Measurements from ENCODE around the gene ERC1.

DNA sequence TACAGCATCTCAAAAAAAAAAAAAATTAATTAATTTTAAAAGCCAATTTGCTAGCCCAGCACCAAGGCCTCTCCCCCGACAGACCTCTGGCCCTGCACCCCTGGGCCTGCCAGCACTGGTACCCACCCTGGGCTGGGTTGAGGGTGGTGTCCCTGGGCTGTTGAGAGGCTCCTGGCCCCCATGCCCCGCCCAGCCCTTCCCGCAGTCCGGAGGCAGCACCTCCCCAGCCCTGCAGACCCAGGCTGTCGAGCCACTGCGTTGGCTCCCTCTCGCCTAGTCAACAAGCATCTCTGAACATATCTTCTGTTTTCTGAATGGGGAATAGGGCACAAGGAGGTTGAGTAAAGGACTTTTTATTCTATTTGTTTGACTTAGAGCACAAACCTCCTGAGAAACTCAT, 516.3 kb downstream of the ERC1 start:
- TF ChIP-seq, protein P1, sequence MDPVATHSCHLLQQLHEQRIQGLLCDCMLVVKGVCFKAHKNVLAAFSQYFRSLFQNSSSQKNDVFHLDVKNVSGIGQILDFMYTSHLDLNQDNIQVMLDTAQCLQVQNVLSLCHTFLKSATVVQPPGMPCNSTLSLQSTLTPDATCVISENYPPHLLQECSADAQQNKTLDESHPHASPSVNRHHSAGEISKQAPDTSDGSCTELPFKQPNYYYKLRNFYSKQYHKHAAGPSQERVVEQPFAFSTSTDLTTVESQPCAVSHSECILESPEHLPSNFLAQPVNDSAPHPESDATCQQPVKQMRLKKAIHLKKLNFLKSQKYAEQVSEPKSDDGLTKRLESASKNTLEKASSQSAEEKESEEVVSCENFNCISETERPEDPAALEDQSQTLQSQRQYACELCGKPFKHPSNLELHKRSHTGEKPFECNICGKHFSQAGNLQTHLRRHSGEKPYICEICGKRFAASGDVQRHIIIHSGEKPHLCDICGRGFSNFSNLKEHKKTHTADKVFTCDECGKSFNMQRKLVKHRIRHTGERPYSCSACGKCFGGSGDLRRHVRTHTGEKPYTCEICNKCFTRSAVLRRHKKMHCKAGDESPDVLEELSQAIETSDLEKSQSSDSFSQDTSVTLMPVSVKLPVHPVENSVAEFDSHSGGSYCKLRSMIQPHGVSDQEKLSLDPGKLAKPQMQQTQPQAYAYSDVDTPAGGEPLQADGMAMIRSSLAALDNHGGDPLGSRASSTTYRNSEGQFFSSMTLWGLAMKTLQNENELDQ (tag by site-specific recombination; IDR thresholded peaks at IDR 0.05; ENCODE audit: low read depth): no peak
- TF ChIP-seq ZNF24 (tag by site-specific recombination; IDR thresholded peaks at IDR 0.05): no peak
- no peak for TF ChIP-seq YY1 (tag by site-specific recombination; IDR thresholded peaks at IDR 0.05)
- TF ChIP-seq, protein P2, sequence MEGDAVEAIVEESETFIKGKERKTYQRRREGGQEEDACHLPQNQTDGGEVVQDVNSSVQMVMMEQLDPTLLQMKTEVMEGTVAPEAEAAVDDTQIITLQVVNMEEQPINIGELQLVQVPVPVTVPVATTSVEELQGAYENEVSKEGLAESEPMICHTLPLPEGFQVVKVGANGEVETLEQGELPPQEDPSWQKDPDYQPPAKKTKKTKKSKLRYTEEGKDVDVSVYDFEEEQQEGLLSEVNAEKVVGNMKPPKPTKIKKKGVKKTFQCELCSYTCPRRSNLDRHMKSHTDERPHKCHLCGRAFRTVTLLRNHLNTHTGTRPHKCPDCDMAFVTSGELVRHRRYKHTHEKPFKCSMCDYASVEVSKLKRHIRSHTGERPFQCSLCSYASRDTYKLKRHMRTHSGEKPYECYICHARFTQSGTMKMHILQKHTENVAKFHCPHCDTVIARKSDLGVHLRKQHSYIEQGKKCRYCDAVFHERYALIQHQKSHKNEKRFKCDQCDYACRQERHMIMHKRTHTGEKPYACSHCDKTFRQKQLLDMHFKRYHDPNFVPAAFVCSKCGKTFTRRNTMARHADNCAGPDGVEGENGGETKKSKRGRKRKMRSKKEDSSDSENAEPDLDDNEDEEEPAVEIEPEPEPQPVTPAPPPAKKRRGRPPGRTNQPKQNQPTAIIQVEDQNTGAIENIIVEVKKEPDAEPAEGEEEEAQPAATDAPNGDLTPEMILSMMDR (tag by site-specific recombination; IDR thresholded peaks at IDR 0.05): no peak
